Type B pancreatic cell (in vitro differentiated cells): ENCODE data around the gene PKM. TPM values are rescaled to one million over a fixed set of nuclear protein-coding genes. Genes with fewer than 3 reads are reported as not detected.

Source experiments
- DNase-seq: peaks from one replicate; pipeline ENCODE4 v3.0.0; 2021; ENCODE audit warnings: mixed read lengths; ENCODE audit not compliant: unreplicated experiment; ENCODE audit errors: extremely low spot score
- H3K27ac Mint-ChIP-seq: 2 replicates; pipeline ENCODE4 v1.8.0; 2021; ENCODE audit warnings: mild to moderate bottlenecking, mixed read lengths
- H3K27me3 Mint-ChIP-seq: 2 replicates; pipeline ENCODE4 v1.8.0; 2021; ENCODE audit warnings: mixed read lengths
- H3K36me3 Mint-ChIP-seq: 2 replicates; pipeline ENCODE4 v1.8.0; 2021; ENCODE audit warnings: mixed read lengths
- H3K4me1 Mint-ChIP-seq: one replicate; pipeline ENCODE4 v1.8.0; 2021; ENCODE audit warnings: mixed read lengths; ENCODE audit not compliant: unreplicated experiment
- H3K4me3 Mint-ChIP-seq: 2 replicates; pipeline ENCODE4 v1.8.0; 2021; ENCODE audit warnings: mild to moderate bottlenecking, mixed read lengths
- H3K9me3 Mint-ChIP-seq: 2 replicates; pipeline ENCODE4 v1.8.0; 2021; ENCODE audit warnings: mixed read lengths
- CTCF ChIP-seq: fragments of 200-600 bp; sonication (generic); conservative IDR thresholded peaks from 2 replicates; pipeline ENCODE4 v1.5.0; 2021; ENCODE audit warnings: antibody characterized with exemption, mild to moderate bottlenecking
- total RNA-seq: library from RNA; stranded (reverse); gene quantifications from 2 replicates; pipeline ENCODE4 v1.2.1, GENCODE V29; 2021; ENCODE audit warnings: low replicate concordance

The PKM gene
- total RNA-seq, 1 donor from 2014 or later: 663 TPM

GRCh38 chr15:72195101-72195511 lies 35.9 kb downstream of the PKM start:
- Mint-ChIP-seq H3K9me3 (no peaks in the 10 kb centered on the region), H3K4me1 (peaks cover 14% of the 10 kb centered on the region), H3K36me3 (peaks cover 4% of the 10 kb centered on the region), H3K27ac (peak overlapping the region; percentile 71), H3K27me3 (peaks cover 40% of the 10 kb centered on the region), H3K4me3 (peak overlapping the region; percentile 60)
- no peak for DNase-seq
- TF ChIP-seq CTCF: no peak

- no peak for TF ChIP-seq CTCF
- Mint-ChIP-seq H3K27ac (no peak overlapping the region), H3K4me3 (no peak overlapping the region), H3K4me1 (peaks cover 14% of the 10 kb centered on the region), H3K27me3 (peaks cover 40% of the 10 kb centered on the region), H3K36me3 (peaks cover 4% of the 10 kb centered on the region), H3K9me3 (no peaks in the 10 kb centered on the region)
- DNase-seq: no peak
These were observed 37.1 kb downstream of the PKM start for GRCh38 chr15:72193836-72194396.

- no peak overlapping the region for H3K27ac Mint-ChIP-seq
- no peaks in the 10 kb centered on the region for H3K36me3 Mint-ChIP-seq
- no peaks in the 10 kb centered on the region for H3K9me3 Mint-ChIP-seq
- no peak for DNase-seq
- peaks cover 10% of the 10 kb centered on the region for H3K4me1 Mint-ChIP-seq
- peaks cover 35% of the 10 kb centered on the region for H3K27me3 Mint-ChIP-seq
- no peak for TF ChIP-seq CTCF
- no peak overlapping the region for H3K4me3 Mint-ChIP-seq
These were observed 38.6 kb downstream of the PKM start for GRCh38 chr15:72192416-72192815.

- H3K27ac Mint-ChIP-seq: no peak overlapping the region
- peaks cover 14% of the 10 kb centered on the region for H3K4me1 Mint-ChIP-seq
- H3K9me3 Mint-ChIP-seq: no peaks in the 10 kb centered on the region
- H3K36me3 Mint-ChIP-seq: no peaks in the 10 kb centered on the region
- no peak for TF ChIP-seq CTCF
- peaks cover 14% of the 10 kb centered on the region for H3K27me3 Mint-ChIP-seq
- DNase-seq: no peak
- no peak overlapping the region for H3K4me3 Mint-ChIP-seq
These were observed 41.6 kb downstream of the PKM start for GRCh38 chr15:72189250-72189902.

- DNase-seq: no peak
- Mint-ChIP-seq H3K27me3 (peaks cover 12% of the 10 kb centered on the region), H3K9me3 (no peaks in the 10 kb centered on the region), H3K36me3 (no peaks in the 10 kb centered on the region), H3K4me3 (peak overlapping the region; percentile 77), H3K4me1 (peaks cover 14% of the 10 kb centered on the region), H3K27ac (peak overlapping the region; percentile 80)
- TF ChIP-seq CTCF: no peak
These were observed 46.7 kb downstream of the PKM start for GRCh38 chr15:72184165-72184811.
